Measurements from ENCODE around the gene PKN3. TPM values are rescaled to one million over a fixed set of nuclear protein-coding genes. Genes with fewer than 3 reads are reported as not detected.

Gene PKN3
- total RNA-seq, 1 donor from 2014 or later, result 3.1 TPM

DNA sequence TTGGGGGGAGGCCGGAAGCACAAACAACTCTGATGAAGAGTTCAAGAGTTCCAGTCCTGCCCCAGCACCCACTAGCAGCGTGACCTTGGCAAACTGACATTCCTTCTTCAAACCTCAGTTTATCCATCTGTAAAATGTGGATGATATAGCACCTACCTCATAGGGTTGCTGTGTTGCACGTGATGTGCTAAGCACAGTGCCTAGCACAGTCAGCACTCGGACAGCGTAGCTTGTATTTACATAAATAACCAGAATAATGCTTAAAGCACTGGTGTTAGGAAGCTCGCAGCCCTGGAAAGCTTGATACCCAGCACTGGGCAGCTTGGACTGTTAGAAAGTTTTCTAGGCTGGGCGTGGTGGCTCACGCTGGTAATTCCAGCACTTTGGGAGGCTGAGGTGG is 5.1 kb downstream of the PKN3 start:
- Histone ChIP-seq H3K4me2 (ENCODE audit: low read length) (no peak overlapping the region), H3K36me3 (ENCODE audit: insufficient read depth, low read length) (no peaks in the 10 kb centered on the region), H3K27ac (ENCODE audit: low read depth, low read length) (no peak overlapping the region), H3K9ac (ENCODE audit: low read length) (no peak overlapping the region), H3K27me3 (ENCODE audit: insufficient read depth, low read length) (no peaks in the 10 kb centered on the region), H3K4me1 (ENCODE audit: insufficient read depth, low read length) (no peaks in the 10 kb centered on the region), H3K4me3 (ENCODE audit: insufficient read depth, low read depth, low read length) (no peak overlapping the region), H3K9me3 (ENCODE audit: insufficient read depth, low read depth, low read length) (no peaks in the 10 kb centered on the region), H2AFZ (ENCODE audit: low read depth, low read length) (no peak overlapping the region), H3K79me2 (ENCODE audit: insufficient read depth, low read length) (no peaks in the 10 kb centered on the region), H4K20me1 (ENCODE audit: insufficient read depth, low read length) (no peaks in the 10 kb centered on the region)
- no peak overlapping the region for H3K27ac Mint-ChIP-seq (ENCODE audit: unreplicated experiment)
- DNase-seq (ENCODE audit: low read depth), result no peak
- peaks cover 1% of the 10 kb centered on the region for H3K27me3 Mint-ChIP-seq (ENCODE audit: low read depth, unreplicated experiment)
- H3K36me3 Mint-ChIP-seq (ENCODE audit: low read depth, unreplicated experiment), result peaks cover 5% of the 10 kb centered on the region
- H3K4me3 Mint-ChIP-seq (ENCODE audit: unreplicated experiment), result no peak overlapping the region
- no peaks in the 10 kb centered on the region for H3K9me3 Mint-ChIP-seq (ENCODE audit: unreplicated experiment)
- TF ChIP-seq, protein P1, sequence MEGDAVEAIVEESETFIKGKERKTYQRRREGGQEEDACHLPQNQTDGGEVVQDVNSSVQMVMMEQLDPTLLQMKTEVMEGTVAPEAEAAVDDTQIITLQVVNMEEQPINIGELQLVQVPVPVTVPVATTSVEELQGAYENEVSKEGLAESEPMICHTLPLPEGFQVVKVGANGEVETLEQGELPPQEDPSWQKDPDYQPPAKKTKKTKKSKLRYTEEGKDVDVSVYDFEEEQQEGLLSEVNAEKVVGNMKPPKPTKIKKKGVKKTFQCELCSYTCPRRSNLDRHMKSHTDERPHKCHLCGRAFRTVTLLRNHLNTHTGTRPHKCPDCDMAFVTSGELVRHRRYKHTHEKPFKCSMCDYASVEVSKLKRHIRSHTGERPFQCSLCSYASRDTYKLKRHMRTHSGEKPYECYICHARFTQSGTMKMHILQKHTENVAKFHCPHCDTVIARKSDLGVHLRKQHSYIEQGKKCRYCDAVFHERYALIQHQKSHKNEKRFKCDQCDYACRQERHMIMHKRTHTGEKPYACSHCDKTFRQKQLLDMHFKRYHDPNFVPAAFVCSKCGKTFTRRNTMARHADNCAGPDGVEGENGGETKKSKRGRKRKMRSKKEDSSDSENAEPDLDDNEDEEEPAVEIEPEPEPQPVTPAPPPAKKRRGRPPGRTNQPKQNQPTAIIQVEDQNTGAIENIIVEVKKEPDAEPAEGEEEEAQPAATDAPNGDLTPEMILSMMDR (IDR thresholded peaks at IDR 0.05; ENCODE audit: insufficient read depth, low read depth, low read length), result no peak
- no peak for TF ChIP-seq EZH2 (IDR thresholded peaks at IDR 0.05; ENCODE audit: insufficient read depth, low read length)
- FAIRE-seq, result no peak
- H3K4me1 Mint-ChIP-seq (ENCODE audit: low read depth, unreplicated experiment), result no peaks in the 10 kb centered on the region

DNA sequence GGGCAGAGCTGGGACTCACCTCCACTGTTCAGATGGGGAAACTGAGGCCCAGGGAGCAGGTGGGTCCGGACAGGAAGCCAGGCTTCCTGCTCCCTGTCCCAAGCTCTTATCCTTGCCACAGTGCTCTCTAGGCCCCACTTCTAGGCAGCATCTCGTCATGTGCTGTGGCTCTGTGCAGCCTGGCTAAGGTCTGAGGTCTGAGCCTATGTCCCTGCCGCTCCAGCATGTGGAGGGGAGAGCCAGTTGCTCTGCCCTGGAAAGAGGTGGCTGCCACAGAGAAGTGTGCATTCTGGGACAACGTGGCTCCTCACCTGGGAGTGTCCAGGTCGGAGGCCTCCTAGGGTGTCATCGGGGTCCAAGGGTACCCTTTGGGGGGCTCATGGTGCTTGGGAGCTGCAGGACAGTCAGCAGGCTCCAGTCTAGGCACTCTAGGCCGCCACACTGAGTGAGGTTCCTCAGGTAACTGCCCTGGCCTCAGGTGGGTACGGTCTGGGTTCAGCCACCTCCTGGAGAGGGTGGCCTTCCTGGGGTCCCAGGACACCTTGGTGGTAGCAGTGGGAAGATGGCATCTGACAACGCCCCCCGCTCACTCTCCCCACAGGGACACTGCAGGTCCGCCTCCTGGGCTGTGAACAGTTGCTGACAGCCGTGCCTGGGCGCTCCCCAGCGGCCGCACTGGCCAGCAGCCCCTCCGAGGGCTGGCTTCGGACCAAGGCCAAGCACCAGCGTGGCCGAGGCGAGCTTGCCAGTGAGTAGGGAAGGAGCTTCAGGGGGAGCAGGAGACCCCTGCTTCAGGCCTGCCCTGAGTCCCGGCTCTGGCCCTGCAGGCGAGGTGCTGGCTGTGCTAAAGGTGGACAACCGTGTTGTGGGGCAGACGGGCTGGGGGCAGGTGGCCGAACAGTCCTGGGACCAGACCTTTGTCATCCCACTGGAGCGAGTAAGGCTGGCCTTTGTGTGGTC is 10.4 kb downstream of the PKN3 start:
- no peak overlapping the region for H2AFZ ChIP-seq (ENCODE audit: low read depth, low read length)
- no peaks in the 10 kb centered on the region for H3K36me3 ChIP-seq (ENCODE audit: insufficient read depth, low read length)
- no peaks in the 10 kb centered on the region for H4K20me1 ChIP-seq (ENCODE audit: insufficient read depth, low read length)
- no peak overlapping the region for H3K4me3 ChIP-seq (ENCODE audit: insufficient read depth, low read depth, low read length)
- Mint-ChIP-seq H3K36me3 (ENCODE audit: low read depth, unreplicated experiment) (peaks cover 5% of the 10 kb centered on the region), H3K27ac (ENCODE audit: unreplicated experiment) (no peak overlapping the region), H3K4me1 (ENCODE audit: low read depth, unreplicated experiment) (no peaks in the 10 kb centered on the region), H3K9me3 (ENCODE audit: unreplicated experiment) (no peaks in the 10 kb centered on the region), H3K27me3 (ENCODE audit: low read depth, unreplicated experiment) (peaks cover 1% of the 10 kb centered on the region), H3K4me3 (ENCODE audit: unreplicated experiment) (no peak overlapping the region)
- DNase-seq (ENCODE audit: low read depth), result no peak
- no peaks in the 10 kb centered on the region for H3K4me1 ChIP-seq (ENCODE audit: insufficient read depth, low read length)
- no peak for TF ChIP-seq EZH2 (IDR thresholded peaks at IDR 0.05; ENCODE audit: insufficient read depth, low read length)
- TF ChIP-seq, protein P1 (IDR thresholded peaks at IDR 0.05; ENCODE audit: insufficient read depth, low read depth, low read length), result no peak
- no peak overlapping the region for H3K27ac ChIP-seq (ENCODE audit: low read depth, low read length)
- FAIRE-seq, result no peak
- no peaks in the 10 kb centered on the region for H3K79me2 ChIP-seq (ENCODE audit: insufficient read depth, low read length)
- H3K4me2 ChIP-seq (ENCODE audit: low read length), result no peak overlapping the region
- no peaks in the 10 kb centered on the region for H3K9me3 ChIP-seq (ENCODE audit: insufficient read depth, low read depth, low read length)
- H3K27me3 ChIP-seq (ENCODE audit: insufficient read depth, low read length), result no peaks in the 10 kb centered on the region
- no peak overlapping the region for H3K9ac ChIP-seq (ENCODE audit: low read length)

DNA sequence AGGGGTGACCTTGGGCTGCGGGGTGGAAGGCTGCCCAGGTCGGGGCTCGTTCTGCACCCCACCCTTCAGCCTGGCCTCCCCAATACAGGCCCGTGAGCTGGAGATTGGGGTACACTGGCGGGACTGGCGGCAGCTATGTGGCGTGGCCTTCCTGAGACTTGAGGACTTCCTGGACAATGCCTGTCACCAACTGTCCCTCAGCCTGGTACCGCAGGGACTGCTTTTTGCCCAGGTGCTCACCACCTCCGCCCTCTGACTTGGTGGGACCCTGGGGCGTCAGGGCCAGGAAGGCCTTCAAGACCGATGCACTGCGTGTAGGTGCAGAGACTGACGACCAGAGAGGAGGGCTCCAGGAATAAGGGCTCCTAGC is 11.1 kb downstream of the PKN3 start:
- Mint-ChIP-seq H3K9me3 (ENCODE audit: unreplicated experiment) (no peaks in the 10 kb centered on the region), H3K4me3 (ENCODE audit: unreplicated experiment) (no peak overlapping the region), H3K4me1 (ENCODE audit: low read depth, unreplicated experiment) (no peaks in the 10 kb centered on the region), H3K36me3 (ENCODE audit: low read depth, unreplicated experiment) (peaks cover 5% of the 10 kb centered on the region), H3K27me3 (ENCODE audit: low read depth, unreplicated experiment) (peaks cover 1% of the 10 kb centered on the region), H3K27ac (ENCODE audit: unreplicated experiment) (no peak overlapping the region)
- Histone ChIP-seq H3K27me3 (ENCODE audit: insufficient read depth, low read length) (no peaks in the 10 kb centered on the region), H4K20me1 (ENCODE audit: insufficient read depth, low read length) (no peaks in the 10 kb centered on the region), H3K4me2 (ENCODE audit: low read length) (no peak overlapping the region), H3K4me1 (ENCODE audit: insufficient read depth, low read length) (no peaks in the 10 kb centered on the region), H3K9me3 (ENCODE audit: insufficient read depth, low read depth, low read length) (no peaks in the 10 kb centered on the region), H3K27ac (ENCODE audit: low read depth, low read length) (no peak overlapping the region), H3K9ac (ENCODE audit: low read length) (no peak overlapping the region), H2AFZ (ENCODE audit: low read depth, low read length) (no peak overlapping the region), H3K79me2 (ENCODE audit: insufficient read depth, low read length) (no peaks in the 10 kb centered on the region), H3K4me3 (ENCODE audit: insufficient read depth, low read depth, low read length) (no peak overlapping the region), H3K36me3 (ENCODE audit: insufficient read depth, low read length) (no peaks in the 10 kb centered on the region)
- no peak for DNase-seq (ENCODE audit: low read depth)
- FAIRE-seq, result no peak
- TF ChIP-seq, protein P1 (IDR thresholded peaks at IDR 0.05; ENCODE audit: insufficient read depth, low read depth, low read length), result no peak
- no peak for TF ChIP-seq EZH2 (IDR thresholded peaks at IDR 0.05; ENCODE audit: insufficient read depth, low read length)
